Lung (tissue), 12 donors: ENCODE results near the gene OPRL1. TPM values are rescaled to one million over a fixed set of nuclear protein-coding genes. Genes with fewer than 3 reads are reported as not detected.

ENCODE experiments used
- ATAC-seq: fragments of 200-7000 bp; cut with Tn5 transposase; one replicate; pipeline ENCODE4 v1.9.1; 2020; ENCODE audit warnings: moderate number of reproducible peaks; ENCODE audit not compliant: insufficient read depth, low FRiP score
- DNase-seq, 3 donors: peaks; one replicate each; pipeline ENCODE4 v3.0.0-alpha.2; 2013 to 2017
- H3K27ac ChIP-seq, 2 donors: one replicate each; pipeline ENCODE4 v1.5.1; 2013; ENCODE audit warnings: mild to moderate bottlenecking in 2 of 2, moderate library complexity in 2 of 2, control low read depth in 1 of 2, inconsistent platforms in 1 of 2, low read depth in 1 of 2, low read length in 1 of 2
- H3K27me3 ChIP-seq, 3 donors: one replicate each; pipeline ENCODE4 v1.5.1; 2013; ENCODE audit warnings: low read length in 2 of 3; ENCODE audit not compliant: control insufficient read depth in 3 of 3, insufficient read depth in 3 of 3
- H3K36me3 ChIP-seq, 4 donors: one replicate each; pipeline ENCODE4 v1.5.1; 2013; ENCODE audit warnings: low read length in 4 of 4, mild to moderate bottlenecking in 1 of 4, moderate library complexity in 1 of 4; ENCODE audit not compliant: control insufficient read depth in 4 of 4, insufficient read depth in 4 of 4
- H3K4me1 ChIP-seq, 5 donors: one replicate each; pipeline ENCODE4 v1.5.1; 2013; ENCODE audit warnings: low read length in 5 of 5, mild to moderate bottlenecking in 2 of 5, moderate library complexity in 1 of 5; ENCODE audit not compliant: control insufficient read depth in 5 of 5, insufficient read depth in 5 of 5
- H3K4me3 ChIP-seq: one replicate; pipeline ENCODE4 v1.5.1; 2013; ENCODE audit warnings: mild to moderate bottlenecking, control low read depth, moderate library complexity
- H3K9ac ChIP-seq, 2 donors: one replicate each; pipeline ENCODE4 v1.5.1; 2013; ENCODE audit warnings: low read length in 2 of 2, control low read depth in 1 of 2; ENCODE audit not compliant: insufficient read depth in 1 of 2
- H3K9me3 ChIP-seq, 4 donors: one replicate each; pipeline ENCODE4 v1.5.1; 2013; ENCODE audit warnings: low read length in 3 of 4, mild to moderate bottlenecking in 1 of 4, moderate library complexity in 1 of 4; ENCODE audit not compliant: control insufficient read depth in 4 of 4, insufficient read depth in 3 of 4
- CTCF ChIP-seq: IDR thresholded peaks from 2 replicates; pipeline ENCODE4 v1.5.1; 2012; ENCODE audit warnings: mild to moderate bottlenecking; ENCODE audit errors: control extremely low read depth, extremely low read depth
- WGBS, 2 donors: extraction: QIAGEN DNeasy Blood & Tissue Kit; methylation state at CpG; one replicate each; pipeline ENCODE4 v1.1.7; 2013; 5-methylcytosine and 5-hydroxymethylcytosine counted together
- polyA plus RNA-seq, 2 donors: library from polyadenylated mRNA; stranded (reverse); fragments of 200-250 nt; gene quantifications; one replicate each; pipeline ENCODE4 v1.2.1, GENCODE V29; 2013
- total RNA-seq, 2 donors: library from RNA; depleted of rRNA in 1 of 2; stranded (reverse); fragments of >200 nt in 1 of 2; gene quantifications; one replicate each; pipeline ENCODE4 v1.2.1, GENCODE V29; 2014 to 2021
- donor health status: control.
- donor health status: control.
- donor health status: Bipolar disorder and iron deficiency.
- donor health status: healthy.
- donor health status: DM: yes; HTN: yes; CAD: no.

Gene OPRL1
- total and polyA plus RNA-seq, 4 donors, result 0.45 to 3.1 (median 2.1) TPM

GRCh38 chr20:64099880-64100565 lies 20.1 kb downstream of the OPRL1 start:
- Histone ChIP-seq H3K4me1 (no peaks in the 10 kb centered on the region), H3K36me3 (no peaks in the 10 kb centered on the region), H3K4me3 (no peak overlapping the region), H3K9me3 (no peaks in the 10 kb centered on the region), H3K9ac (no peak overlapping the region), H3K27me3 (peaks cover 5 to 17% (median 6%) of the 10 kb centered on the region in 3 donors), H3K27ac (no peak overlapping the region)
- DNase-seq (no peak), ATAC-seq (no peak)
- 82% methylated on average over 14 of the region's 14 CpGs for WGBS, 2 donors
- no peak for TF ChIP-seq CTCF

- DNase-seq, result no peak
- WGBS, 2 donors, result 72 to 79% methylated on average over 4 of the region's 4 CpGs
These were observed 20.6 kb downstream of the OPRL1 start for GRCh38 chr20:64100566-64100888.

GRCh38 chr20:64100946-64101688 lies 21.2 kb downstream of the OPRL1 start:
- Histone ChIP-seq H3K36me3 (no peaks in the 10 kb centered on the region), H3K27ac (no peak overlapping the region), H3K27me3 (peaks cover 5 to 17% (median 6%) of the 10 kb centered on the region in 3 donors), H3K4me1 (no peaks in the 10 kb centered on the region), H3K9ac (no peak overlapping the region), H3K4me3 (no peak overlapping the region), H3K9me3 (no peaks in the 10 kb centered on the region)
- no peak for TF ChIP-seq CTCF
- WGBS, 2 donors, result 85 to 91% methylated on average over 9 of the region's 9 CpGs
- ATAC-seq, result no peak
- no peak for DNase-seq

More at GRCh38 chr20:64100566-64100888, 20.6 kb downstream of the OPRL1 start:
- Histone ChIP-seq H3K4me3 (no peak overlapping the region), H3K27me3 (peaks cover 5 to 17% (median 6%) of the 10 kb centered on the region in 3 donors), H3K9ac (no peak overlapping the region), H3K4me1 (no peaks in the 10 kb centered on the region), H3K9me3 (no peaks in the 10 kb centered on the region), H3K36me3 (no peaks in the 10 kb centered on the region), H3K27ac (no peak overlapping the region)
- TF ChIP-seq CTCF, result no peak
- ATAC-seq, result no peak
